Stimulated activated CD4-positive, alpha-beta T cell treated with anti-CD3 and anti-CD28 coated beads, Interleukin-1b, Interleukin-23, amount 100 ng/mL, for 1 hour (primary cell): Measurements from ENCODE around the gene MTRFR.

Experiments used
- DNase-seq, 2 donors: peaks; one replicate each; pipeline ENCODE4 v3.0.0-alpha.2; 2020; ENCODE audit warnings: low read depth in 2 of 2

The MTRFR gene

GRCh38 chr12:123270214-123271000, 37.2 kb downstream of the MTRFR start:
- no peak for DNase-seq

- DNase-seq = peak; percentile 48 to 54
Measured at GRCh38 chr12:123271001-123271668, 37.9 kb downstream of the MTRFR start.

- DNase-seq = no peak
Measured at GRCh38 chr12:123273166-123273565, 39.9 kb downstream of the MTRFR start.

- DNase-seq = no peak
Measured at GRCh38 chr12:123278101-123278627, 44.9 kb downstream of the MTRFR start.

- DNase-seq = no peak
Measured at GRCh38 chr12:123280971-123281370, 47.7 kb downstream of the MTRFR start.

- no peak for DNase-seq
Measured at GRCh38 chr12:123282111-123282510, 48.9 kb downstream of the MTRFR start.

GRCh38 chr12:123283461-123283860, 50.2 kb downstream of the MTRFR start:
- DNase-seq = no peak

GRCh38 chr12:123284669-123285068, 51.4 kb downstream of the MTRFR start:
- DNase-seq = no peak

- DNase-seq = no peak
Measured at GRCh38 chr12:123286652-123287373, 53.6 kb downstream of the MTRFR start.

- no peak for DNase-seq
Measured at GRCh38 chr12:123288751-123289346, 55.6 kb downstream of the MTRFR start.

GRCh38 chr12:123289911-123290310, 56.7 kb downstream of the MTRFR start:
- DNase-seq = no peak

- no peak for DNase-seq
Measured at GRCh38 chr12:123293178-123293760, 60.0 kb downstream of the MTRFR start.

- DNase-seq = no peak
Measured at GRCh38 chr12:123305136-123305535, 71.9 kb downstream of the MTRFR start.

- DNase-seq = no peak
Measured at GRCh38 chr12:123306200-123306599, 73.0 kb downstream of the MTRFR start.
